K562 (cell line): ENCODE measurements around the gene HRH4. TPM values are rescaled to one million over a fixed set of nuclear protein-coding genes. Genes with fewer than 3 reads are reported as not detected.

Source experiments
- ARID4B ChIP-seq: sonication (generic); formaldehyde crosslinking; IDR thresholded peaks from 2 replicates; pipeline ENCODE4 v1.8.0; 2022; ENCODE audit warnings: mild to moderate bottlenecking, missing genetic modification reagents
- CEBPG ChIP-seq, 3 experiments: fragments of 200-800 bp in 1 of 3; sonication (Bioruptor generic) in 1 of 3; sonication (generic) in 1 of 3; formaldehyde crosslinking in 1 of 3; IDR thresholded peaks in 2 of 3; conservative IDR thresholded peaks in 1 of 3; 2 replicates each; pipeline versions ENCODE4 v1.6.1 to v1.8.0; 2016 to 2022; ENCODE audit warnings: missing compliant biosample characterization in 2 of 3, missing genetic modification characterization in 2 of 3, mild to moderate bottlenecking in 1 of 3, missing genetic modification reagents in 1 of 3
- CREB5 ChIP-seq: fragments of 250-450 bp; sonication (Bioruptor Pico); IDR thresholded peaks from 2 replicates; pipeline ENCODE4 v1.5.0; 2020; ENCODE audit warnings: mild to moderate bottlenecking
- HNRNPUL1 ChIP-seq: fragments of 200-400 bp; formaldehyde crosslinking; IDR thresholded peaks from 2 replicates; pipeline ENCODE4 v1.6.1; 2017; ENCODE audit warnings: low read length
- ZFP1 ChIP-seq: fragments of 450-650 bp; formaldehyde crosslinking; IDR thresholded peaks from 2 replicates; pipeline ENCODE4 v1.4.0; 2020; ENCODE audit warnings: mild to moderate bottlenecking, mixed read lengths
- ZNF239 ChIP-seq: fragments of 250-450 bp; sonication (Bioruptor Pico); IDR thresholded peaks from 2 replicates; pipeline ENCODE4 v1.4.0; 2020; ENCODE audit warnings: mild to moderate bottlenecking
- ZNF57 ChIP-seq: fragments of 450-650 bp; formaldehyde crosslinking; IDR thresholded peaks from 2 replicates; pipeline ENCODE4 v1.4.0; 2020; ENCODE audit warnings: mild to moderate bottlenecking, moderate library complexity
- polyA plus RNA-seq, 8 experiments: library from polyadenylated mRNA; depleted of rRNA in 4 of 8; stranded (reverse) in 5 of 8; unstranded in 3 of 8; fragments of >200 nt; fragmentation: Nextera tagmentation in 2 of 8; fragmentation: Illumina TruSeq in 1 of 8; extraction: Ambion mirVana in 2 of 8; extraction: Trizol in 1 of 8; gene quantifications; 2 replicates each; pipeline versions ENCODE4 v1.2.1 to v1.2.3, GENCODE V29; 2011 to 2014; ENCODE audit warnings: inconsistent platforms in 1 of 8, missing spikeins in 1 of 8
- total RNA-seq, 7 experiments: library from RNA; depleted of rRNA in 6 of 7; stranded (reverse); fragments of >200 nt in 6 of 7; fragmentation: Illumina TruSeq in 2 of 7; extraction: Trizol in 2 of 7; gene quantifications; 2 replicates each; pipeline versions ENCODE4 v1.2.1 to v1.2.3, GENCODE V29; 2011 to 2021; ENCODE audit warnings: low replicate concordance in 1 of 7
- TF ChIP-seq, protein P1 (sequence below): fragments of 250-450 bp; sonication (Bioruptor Pico); IDR thresholded peaks from 2 replicates; pipeline ENCODE4 v1.5.0; 2021; ENCODE audit warnings: mild to moderate bottlenecking, borderline replicate concordance

The HRH4 gene
- total and polyA plus RNA-seq, 9 of the 15 experiments (the other 6 are each of a cell fraction or from before 2014, with no cell fraction given), result not detected

- no peak for TF ChIP-seq CEBPG (CRISPR knock-in tag; IDR thresholded peaks at IDR 0.05)
- TF ChIP-seq CEBPG (tag; conservative IDR thresholded peaks at IDR 0.05 in 1 of 2, IDR thresholded peaks at IDR 0.05 in 1 of 2), result no peak
- TF ChIP-seq CREB5 (CRISPR knock-in tag), result no peak
- TF ChIP-seq HNRNPUL1, result no peak
- no peak for TF ChIP-seq ZNF239 (CRISPR knock-in tag)
- no peak for TF ChIP-seq ZFP1 (CRISPR knock-in tag)
- TF ChIP-seq, protein P1, sequence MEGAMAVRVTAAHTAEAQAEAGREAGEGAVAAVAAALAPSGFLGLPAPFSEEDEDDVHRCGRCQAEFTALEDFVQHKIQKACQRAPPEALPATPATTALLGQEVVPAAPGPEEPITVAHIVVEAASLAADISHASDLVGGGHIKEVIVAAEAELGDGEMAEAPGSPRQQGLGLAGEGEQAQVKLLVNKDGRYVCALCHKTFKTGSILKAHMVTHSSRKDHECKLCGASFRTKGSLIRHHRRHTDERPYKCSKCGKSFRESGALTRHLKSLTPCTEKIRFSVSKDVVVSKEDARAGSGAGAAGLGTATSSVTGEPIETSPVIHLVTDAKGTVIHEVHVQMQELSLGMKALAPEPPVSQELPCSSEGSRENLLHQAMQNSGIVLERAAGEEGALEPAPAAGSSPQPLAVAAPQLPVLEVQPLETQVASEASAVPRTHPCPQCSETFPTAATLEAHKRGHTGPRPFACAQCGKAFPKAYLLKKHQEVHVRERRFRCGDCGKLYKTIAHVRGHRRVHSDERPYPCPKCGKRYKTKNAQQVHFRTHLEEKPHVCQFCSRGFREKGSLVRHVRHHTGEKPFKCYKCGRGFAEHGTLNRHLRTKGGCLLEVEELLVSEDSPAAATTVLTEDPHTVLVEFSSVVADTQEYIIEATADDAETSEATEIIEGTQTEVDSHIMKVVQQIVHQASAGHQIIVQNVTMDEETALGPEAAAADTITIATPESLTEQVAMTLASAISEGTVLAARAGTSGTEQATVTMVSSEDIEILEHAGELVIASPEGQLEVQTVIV (CRISPR knock-in tag), result no peak
- TF ChIP-seq ARID4B (CRISPR knock-in tag), result no peak
- TF ChIP-seq ZNF57 (CRISPR knock-in tag), result no peak
Observed at GRCh38 chr18:24420551-24420950, 39.9 kb upstream of the HRH4 start (continued).
